CD14-positive monocyte (primary cell): Measurements from ENCODE around the gene PPIB. TPM values are rescaled to one million over a fixed set of nuclear protein-coding genes. Genes with fewer than 3 reads are reported as not detected.

Source experiments
- DNase-seq, 3 donors: peaks; one replicate each; pipeline ENCODE4 v3.0.0-alpha.2; 2011 to 2022
- H2AFZ ChIP-seq: 2 replicates; pipeline ENCODE4 v1.6.0; 2012; ENCODE audit warnings: mild to moderate bottlenecking, low read depth, low read length, inconsistent platforms; ENCODE audit not compliant: insufficient read depth, poor library complexity, severe bottlenecking
- H3K27ac ChIP-seq, 2 donors: 1 replicate in 1 of 2; 2 replicates in 1 of 2; pipeline ENCODE4 v1.5.1; 2012 to 2013; ENCODE audit warnings: low read length in 2 of 2, control low read depth in 1 of 2, inconsistent platforms in 1 of 2, low read depth in 1 of 2, mild to moderate bottlenecking in 1 of 2
- H3K27me3 ChIP-seq, 2 donors: one replicate each; pipeline versions ENCODE4 v1.6.0 to v1.6.1; 2011 to 2013; ENCODE audit warnings: low read length in 2 of 2; ENCODE audit not compliant: control insufficient read depth in 2 of 2, insufficient read depth in 2 of 2
- H3K36me3 ChIP-seq, 2 donors: replicated peaks in 1 of 2; 1 replicate in 1 of 2; 2 replicates in 1 of 2; pipeline versions ENCODE4 v1.5.1 to v1.6.1; 2012 to 2013; ENCODE audit warnings: low read length in 2 of 2, control low read depth in 1 of 2, inconsistent platforms in 1 of 2, mild to moderate bottlenecking in 1 of 2; ENCODE audit not compliant: insufficient read depth in 2 of 2, control insufficient read depth in 1 of 2
- H3K4me1 ChIP-seq, 2 donors: 1 replicate in 1 of 2; 2 replicates in 1 of 2; pipeline versions ENCODE4 v1.5.1 to v1.6.1; 2012 to 2013; ENCODE audit warnings: low read length in 2 of 2, control low read depth in 1 of 2, inconsistent platforms in 1 of 2, mild to moderate bottlenecking in 1 of 2, moderate library complexity in 1 of 2; ENCODE audit not compliant: insufficient read depth in 2 of 2, control insufficient read depth in 1 of 2
- H3K4me2 ChIP-seq: replicated peaks from 2 replicates; pipeline ENCODE3; 2012; ENCODE audit warnings: low read length, moderate library complexity, mild to moderate bottlenecking; ENCODE audit not compliant: poor library complexity, severe bottlenecking; ENCODE audit errors: extremely low read depth
- H3K4me3 ChIP-seq, 3 experiments: fragments of 200-600 bp in 1 of 3; sonication (generic) in 1 of 3; replicated peaks in 1 of 3; 1 replicate in 2 of 3; 2 replicates in 1 of 3; pipeline ENCODE4 v1.5.1; 2011 to 2013; ENCODE audit warnings: low read length in 3 of 3, mild to moderate bottlenecking in 3 of 3, control low read depth in 2 of 3, low read depth in 2 of 3, inconsistent platforms in 1 of 3, moderate library complexity in 1 of 3
- H3K79me2 ChIP-seq: 2 replicates; pipeline ENCODE4 v1.6.0; 2012; ENCODE audit warnings: mild to moderate bottlenecking, control low read depth, inconsistent platforms, low read length, moderate library complexity; ENCODE audit not compliant: insufficient read depth
- H3K9ac ChIP-seq: 2 replicates; pipeline ENCODE4 v1.6.0; 2017; ENCODE audit warnings: low read length, mild to moderate bottlenecking; ENCODE audit not compliant: insufficient read depth, poor library complexity, severe bottlenecking
- H3K9me3 ChIP-seq, 2 donors: replicated peaks in 1 of 2; 1 replicate in 1 of 2; 2 replicates in 1 of 2; pipeline versions ENCODE4 v1.5.1 to v1.6.1; 2012 to 2013; ENCODE audit warnings: low read length in 2 of 2, control low read depth in 1 of 2; ENCODE audit not compliant: control insufficient read depth in 1 of 2, insufficient read depth in 1 of 2
- H4K20me1 ChIP-seq: 2 replicates; pipeline ENCODE4 v1.6.0; 2012; ENCODE audit warnings: mild to moderate bottlenecking, low read length, control low read depth, moderate library complexity; ENCODE audit not compliant: insufficient read depth
- H3K27ac Mint-ChIP-seq, 7 donors: one replicate each; pipeline ENCODE4 v1.8.0; 2020; ENCODE audit warnings: mild to moderate bottlenecking in 7 of 7, mixed read lengths in 7 of 7, moderate library complexity in 6 of 7, inconsistent platforms in 2 of 7
- H3K27me3 Mint-ChIP-seq, 3 donors: one replicate each; pipeline ENCODE4 v1.8.0; 2021 to 2022; ENCODE audit warnings: low read depth in 3 of 3, mild to moderate bottlenecking in 3 of 3, mixed read lengths in 3 of 3, moderate library complexity in 3 of 3, inconsistent platforms in 1 of 3
- H3K36me3 Mint-ChIP-seq, 2 donors: one replicate each; pipeline ENCODE4 v1.8.0; 2020; ENCODE audit warnings: mixed read lengths in 2 of 2, inconsistent platforms in 1 of 2, mild to moderate bottlenecking in 1 of 2
- H3K4me1 Mint-ChIP-seq: one replicate; pipeline ENCODE4 v1.8.0; 2020; ENCODE audit warnings: mild to moderate bottlenecking, mixed read lengths
- H3K4me3 Mint-ChIP-seq, 2 donors: one replicate each; pipeline ENCODE4 v1.8.0; 2020; ENCODE audit warnings: mild to moderate bottlenecking in 2 of 2, mixed read lengths in 2 of 2, moderate library complexity in 1 of 2
- H3K9me3 Mint-ChIP-seq, 7 donors: one replicate each; pipeline ENCODE4 v1.8.0; 2020 to 2022; ENCODE audit warnings: mixed read lengths in 7 of 7, mild to moderate bottlenecking in 6 of 7, moderate library complexity in 6 of 7, inconsistent platforms in 2 of 7
- WGBS: methylation state at CpG from one replicate; pipeline ENCODE4 v1.1.5; 2013; ENCODE audit warnings: missing lambda C conversion rate; ENCODE audit not compliant: insufficient coverage; 5-methylcytosine and 5-hydroxymethylcytosine counted together
- intact Hi-C, 2 donors: fragments of 100-400 bp; cut with micrococcal nuclease; formaldehyde crosslinking; loops; one replicate each; pipeline versions ENCODE4 v1.15.0 to v1.15.1; 2023
- polyA plus RNA-seq, 3 donors: library from polyadenylated mRNA; depleted of rRNA in 1 of 3; unstranded in 2 of 3; stranded (reverse) in 1 of 3; fragments of 300-500 nt in 2 of 3; fragments of >200 nt in 1 of 3; fragmentation: Illumina TruSeq in 2 of 3; gene quantifications; 1 replicate in 2 of 3; 2 replicates in 1 of 3; pipeline ENCODE4 v1.2.3, GENCODE V29; 2012 to 2021
- TF ChIP-seq, protein P1 (sequence below): fragments of 200-600 bp; IDR thresholded peaks from one replicate; pipeline ENCODE4 v1.8.0; 2022; ENCODE audit warnings: antibody characterized with exemption, mild to moderate bottlenecking

The PPIB gene
- polyA plus RNA-seq, 3 donors: 224 to 532 (median 520) TPM

DNA sequence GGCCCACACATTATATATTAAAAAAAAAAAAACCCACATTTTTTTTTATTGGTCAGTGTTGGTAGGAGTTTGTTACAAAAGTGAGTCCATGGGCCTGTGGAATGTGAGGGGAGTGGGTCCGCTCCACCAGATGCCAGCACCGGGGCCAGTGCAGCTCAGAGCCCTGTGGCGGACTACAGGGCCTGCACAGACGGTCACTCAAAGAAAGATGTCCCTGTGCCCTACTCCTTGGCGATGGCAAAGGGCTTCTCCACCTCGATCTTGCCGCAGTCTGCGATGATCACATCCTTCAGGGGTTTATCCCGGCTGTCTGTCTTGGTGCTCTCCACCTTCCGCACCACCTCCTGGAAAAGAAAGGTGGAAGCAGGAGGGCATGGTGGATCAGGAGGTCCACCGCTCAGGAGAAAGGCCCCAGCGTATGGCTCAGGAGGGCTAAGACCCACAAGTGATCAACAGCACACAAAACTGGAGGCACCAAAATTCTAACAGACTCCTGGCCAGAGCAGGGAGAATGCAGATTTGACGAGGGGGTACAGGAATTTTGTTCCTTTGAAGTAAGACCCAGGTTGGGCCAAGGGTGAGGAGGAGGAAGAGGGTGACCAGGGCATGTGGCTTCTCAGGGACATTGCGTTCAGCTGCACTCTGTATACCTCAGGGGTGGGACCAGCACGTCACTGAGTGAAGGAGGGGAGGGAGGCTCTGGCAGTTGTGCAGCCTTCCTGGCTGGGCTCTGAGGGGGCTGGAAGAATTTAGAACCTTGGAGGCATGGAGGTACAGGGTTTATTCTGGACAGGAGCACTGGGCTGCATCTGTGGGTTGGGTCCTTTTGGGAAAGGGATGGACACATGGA is 6.8 kb downstream of the PPIB start:
- H3K79me2 ChIP-seq: peaks cover 31% of the 10 kb centered on the region
- peaks cover 55 to 67% of the 10 kb centered on the region in 2 donors for H3K36me3 Mint-ChIP-seq
- no peak for DNase-seq
- peaks cover 16 to 23% of the 10 kb centered on the region in 2 donors for H3K27me3 ChIP-seq
- H3K4me1 Mint-ChIP-seq: peaks cover 30% of the 10 kb centered on the region
- H3K36me3 ChIP-seq: peaks cover 64 to 65% of the 10 kb centered on the region in 2 donors
- H3K27me3 Mint-ChIP-seq: peaks cover 17 to 25% (median 19%) of the 10 kb centered on the region in 3 donors
- no peak overlapping the region for H3K9ac ChIP-seq
- no peak overlapping the region for H3K27ac ChIP-seq
- H4K20me1 ChIP-seq: peaks cover 85% of the 10 kb centered on the region
- peaks cover 0 to 7% (median 2%) of the 10 kb centered on the region in 7 donors for H3K9me3 Mint-ChIP-seq
- no peak overlapping the region for H3K4me2 ChIP-seq
- H3K4me3 Mint-ChIP-seq: no peak overlapping the region
- no peak overlapping the region for H2AFZ ChIP-seq
- peak overlapping the region in 3 of 7 donors; percentile 6 to 46 (median 25) for H3K27ac Mint-ChIP-seq
- no peak overlapping the region for H3K4me3 ChIP-seq
- intact Hi-C loops: no loop called here
- H3K9me3 ChIP-seq: no peaks in the 10 kb centered on the region
- WGBS: 93% methylated on average over 12 of the region's 15 CpGs
- peaks cover 24 to 31% of the 10 kb centered on the region in 2 donors for H3K4me1 ChIP-seq
- TF ChIP-seq, protein P1, sequence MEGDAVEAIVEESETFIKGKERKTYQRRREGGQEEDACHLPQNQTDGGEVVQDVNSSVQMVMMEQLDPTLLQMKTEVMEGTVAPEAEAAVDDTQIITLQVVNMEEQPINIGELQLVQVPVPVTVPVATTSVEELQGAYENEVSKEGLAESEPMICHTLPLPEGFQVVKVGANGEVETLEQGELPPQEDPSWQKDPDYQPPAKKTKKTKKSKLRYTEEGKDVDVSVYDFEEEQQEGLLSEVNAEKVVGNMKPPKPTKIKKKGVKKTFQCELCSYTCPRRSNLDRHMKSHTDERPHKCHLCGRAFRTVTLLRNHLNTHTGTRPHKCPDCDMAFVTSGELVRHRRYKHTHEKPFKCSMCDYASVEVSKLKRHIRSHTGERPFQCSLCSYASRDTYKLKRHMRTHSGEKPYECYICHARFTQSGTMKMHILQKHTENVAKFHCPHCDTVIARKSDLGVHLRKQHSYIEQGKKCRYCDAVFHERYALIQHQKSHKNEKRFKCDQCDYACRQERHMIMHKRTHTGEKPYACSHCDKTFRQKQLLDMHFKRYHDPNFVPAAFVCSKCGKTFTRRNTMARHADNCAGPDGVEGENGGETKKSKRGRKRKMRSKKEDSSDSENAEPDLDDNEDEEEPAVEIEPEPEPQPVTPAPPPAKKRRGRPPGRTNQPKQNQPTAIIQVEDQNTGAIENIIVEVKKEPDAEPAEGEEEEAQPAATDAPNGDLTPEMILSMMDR: no peak

DNA sequence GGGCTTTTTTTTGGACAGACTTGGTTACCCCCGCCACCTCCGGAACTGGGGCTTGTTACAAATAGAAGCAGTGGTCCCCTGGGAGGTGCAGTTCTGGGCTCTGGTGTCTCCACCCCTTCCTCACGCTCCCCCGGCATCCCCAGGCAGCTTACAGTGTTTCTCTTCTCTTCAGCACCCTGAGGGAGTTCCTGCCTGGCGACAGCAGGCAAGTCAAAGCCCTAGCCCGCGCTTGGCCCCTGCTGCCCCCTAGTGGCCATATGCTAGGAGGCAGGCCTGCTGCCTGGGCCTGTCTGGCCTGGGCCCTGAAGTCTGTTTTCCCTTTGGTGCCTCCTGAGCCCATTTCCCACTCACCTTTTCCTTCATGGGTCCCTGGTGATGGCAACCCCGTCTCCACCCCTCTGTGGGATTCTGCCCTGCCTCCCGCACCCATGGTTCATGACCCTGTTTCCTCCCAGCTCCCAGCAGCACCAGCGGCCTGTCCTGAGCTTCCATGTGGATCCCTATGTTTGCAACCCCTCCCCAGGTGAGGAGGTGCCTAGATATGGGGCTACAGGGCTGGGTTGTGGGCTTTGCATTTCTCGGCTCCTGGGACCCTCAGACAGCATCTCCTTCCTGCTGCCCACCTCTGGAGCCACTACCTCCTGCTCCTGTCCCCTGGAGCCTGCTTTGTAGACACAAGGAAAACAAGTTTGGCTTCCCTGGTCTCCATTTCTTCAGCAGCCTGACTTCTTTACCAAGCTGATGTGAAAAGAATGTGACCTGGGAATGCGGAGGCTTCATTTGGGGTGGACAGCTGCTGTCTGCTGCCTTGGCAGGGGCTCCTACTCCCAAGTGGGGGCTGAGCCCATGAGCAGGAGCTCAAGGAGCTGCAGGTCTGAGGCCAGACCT is 9.1 kb downstream of the PPIB start:
- Histone ChIP-seq H3K9me3 (no peaks in the 10 kb centered on the region), H3K9ac (no peak overlapping the region), H3K27ac (peak overlapping the region; percentile 28 to 36), H4K20me1 (peaks cover 72% of the 10 kb centered on the region), H3K36me3 (peaks cover 44 to 48% of the 10 kb centered on the region in 2 donors), H3K79me2 (peaks cover 11% of the 10 kb centered on the region), H3K4me2 (peak overlapping the region; percentile 40), H2AFZ (no peak overlapping the region), H3K4me1 (peaks cover 40 to 49% of the 10 kb centered on the region in 2 donors), H3K4me3 (no peak overlapping the region), H3K27me3 (peaks cover 17 to 25% of the 10 kb centered on the region in 2 donors)
- Mint-ChIP-seq H3K9me3 (peaks cover 0 to 7% (median 2%) of the 10 kb centered on the region in 7 donors), H3K27me3 (peaks cover 24 to 34% (median 29%) of the 10 kb centered on the region in 3 donors), H3K4me3 (peak overlapping the region; percentile 58 to 83), H3K27ac (peak overlapping the region in 5 of 7 donors; percentile 13 to 81 (median 53)), H3K36me3 (peaks cover 41 to 49% of the 10 kb centered on the region in 2 donors), H3K4me1 (peaks cover 41% of the 10 kb centered on the region)
- TF ChIP-seq, protein P1: peak; percentile 95
- intact Hi-C loops: loop anchor here in 1 of 2 donors (5.0 kb wide), 1 partner anchor 401 kb away; no protein-coding TSS in a partner anchor
- peak; percentile 79 to 82 (median 81) for DNase-seq
- WGBS: 14% methylated on average over 7 of the region's 12 CpGs
